ENCODE data around the gene KCNN3.

Gene KCNN3

GRCh38 chr1:154752273-154753030 lies 117.6 kb downstream of the KCNN3 start:
- Histone ChIP-seq H3K4me2 (ENCODE audit: low read length) (no peak overlapping the region), H3K27me3 (ENCODE audit: control insufficient read depth, insufficient read depth, low read length) (no peaks in the 10 kb centered on the region), H3K9me3 (ENCODE audit: control insufficient read depth, low read length) (no peaks in the 10 kb centered on the region), H3K36me3 (ENCODE audit: control insufficient read depth, insufficient read depth, low read length) (no peaks in the 10 kb centered on the region), H3K4me3 (ENCODE audit: low read depth, low read length) (no peak overlapping the region), H2AFZ (no peak overlapping the region), H3K4me1 (peaks cover 2% of the 10 kb centered on the region), H3K27ac (no peak overlapping the region), H3K79me2 (no peaks in the 10 kb centered on the region), H3K9ac (no peak overlapping the region)
- TF ChIP-seq CTCF (IDR thresholded peaks at IDR 0.05) = no peak

DNA sequence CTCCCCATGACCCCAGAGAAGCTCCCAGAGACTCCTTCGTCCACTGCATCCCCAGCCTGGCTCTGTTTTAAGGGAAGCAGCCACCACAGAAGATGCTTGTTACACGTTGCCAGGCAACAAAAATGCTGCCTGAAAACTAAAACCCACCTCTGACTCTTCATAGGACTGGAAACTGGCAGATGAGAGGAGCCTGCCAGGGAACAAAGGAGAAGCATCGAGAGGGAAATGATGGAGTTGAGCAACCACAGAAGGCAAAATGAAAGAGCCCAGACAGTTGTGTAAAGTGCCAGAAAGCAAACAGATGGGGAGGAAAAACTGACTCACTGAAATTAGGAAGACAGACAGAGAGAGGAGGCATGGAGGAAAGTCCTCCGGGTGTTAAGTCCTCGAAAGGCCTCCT lies 118.4 kb downstream of the KCNN3 start:
- no peak overlapping the region for H3K9ac ChIP-seq

GRCh38 chr1:154750681-154751665 lies 119.1 kb downstream of the KCNN3 start:
- Histone ChIP-seq H3K79me2 (no peaks in the 10 kb centered on the region), H2AFZ (no peak overlapping the region), H3K9me3 (ENCODE audit: control insufficient read depth, low read length) (no peaks in the 10 kb centered on the region), H3K36me3 (ENCODE audit: control insufficient read depth, insufficient read depth, low read length) (no peaks in the 10 kb centered on the region), H3K4me3 (ENCODE audit: low read depth, low read length) (no peak overlapping the region), H3K4me2 (ENCODE audit: low read length) (no peak overlapping the region), H3K27me3 (ENCODE audit: control insufficient read depth, insufficient read depth, low read length) (no peaks in the 10 kb centered on the region), H3K4me1 (peaks cover 2% of the 10 kb centered on the region), H3K9ac (no peak overlapping the region), H3K27ac (no peak overlapping the region)
- no peak for TF ChIP-seq CTCF (IDR thresholded peaks at IDR 0.05)

More for the DNA sequence above, 118.4 kb downstream of the KCNN3 start:
- TF ChIP-seq CTCF (IDR thresholded peaks at IDR 0.05) = no peak
- Histone ChIP-seq H3K27me3 (ENCODE audit: control insufficient read depth, insufficient read depth, low read length) (no peaks in the 10 kb centered on the region), H3K79me2 (no peaks in the 10 kb centered on the region), H2AFZ (no peak overlapping the region), H3K36me3 (ENCODE audit: control insufficient read depth, insufficient read depth, low read length) (no peaks in the 10 kb centered on the region), H3K4me3 (ENCODE audit: low read depth, low read length) (no peak overlapping the region), H3K9me3 (ENCODE audit: control insufficient read depth, low read length) (no peaks in the 10 kb centered on the region), H3K4me1 (peaks cover 2% of the 10 kb centered on the region), H3K4me2 (ENCODE audit: low read length) (no peak overlapping the region), H3K27ac (no peak overlapping the region)

DNA sequence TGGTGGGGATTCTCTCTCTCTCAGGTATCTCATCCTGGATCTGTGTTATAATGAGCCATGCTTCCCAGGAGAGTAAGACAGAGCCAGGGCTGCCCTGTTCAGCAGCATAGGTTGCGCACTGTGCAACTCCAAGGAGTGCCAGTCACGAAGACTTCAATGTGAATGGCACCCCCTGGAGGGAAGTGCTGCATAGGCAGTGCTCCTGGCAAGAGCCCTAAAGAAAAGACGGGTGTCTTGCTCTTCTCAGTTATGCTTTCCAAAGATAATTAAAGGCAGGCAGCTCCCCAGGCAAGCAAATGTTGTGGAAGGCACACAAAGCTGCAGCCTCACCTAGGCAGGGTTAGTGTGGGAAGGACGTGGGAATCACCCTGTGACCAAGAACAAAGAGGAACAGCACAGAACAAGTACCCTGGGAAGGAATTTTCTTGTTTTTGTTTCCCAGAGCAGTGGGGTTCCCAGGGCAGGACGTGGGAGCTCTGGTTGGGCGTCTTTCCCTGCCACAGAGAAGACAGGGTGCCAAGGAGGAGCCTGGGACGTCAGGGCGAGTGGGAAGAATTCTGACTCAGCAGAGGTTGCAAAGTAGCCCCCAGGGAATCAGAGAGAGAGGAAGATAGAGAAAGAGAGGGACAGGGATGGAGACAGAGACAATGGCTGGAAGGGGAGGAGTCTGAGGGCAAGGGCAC lies 120.9 kb downstream of the KCNN3 start:
- Histone ChIP-seq H2AFZ (no peak overlapping the region), H3K4me1 (peaks cover 2% of the 10 kb centered on the region), H3K9me3 (ENCODE audit: control insufficient read depth, low read length) (no peaks in the 10 kb centered on the region), H3K4me2 (ENCODE audit: low read length) (no peak overlapping the region), H3K27ac (no peak overlapping the region), H3K27me3 (ENCODE audit: control insufficient read depth, insufficient read depth, low read length) (no peaks in the 10 kb centered on the region), H3K4me3 (ENCODE audit: low read depth, low read length) (no peak overlapping the region), H3K36me3 (ENCODE audit: control insufficient read depth, insufficient read depth, low read length) (no peaks in the 10 kb centered on the region), H3K79me2 (no peaks in the 10 kb centered on the region), H3K9ac (no peak overlapping the region)
- no peak for TF ChIP-seq CTCF (IDR thresholded peaks at IDR 0.05)
